Fibroblast of mammary gland (primary cell): ENCODE data around the gene SKAP1.

Experiments used
- DNase-seq: peaks from one replicate; pipeline ENCODE4 v3.0.0-alpha.2; 2010; ENCODE audit warnings: low read depth
- H3K4me3 ChIP-seq: 2 replicates; pipeline ENCODE4 v1.5.1; 2011; ENCODE audit warnings: low read depth, mild to moderate bottlenecking, low read length, moderate library complexity; ENCODE audit not compliant: control insufficient read depth
- TF ChIP-seq, protein P1 (sequence below): conservative IDR thresholded peaks from 2 replicates; pipeline ENCODE4 v1.5.1; 2011; ENCODE audit warnings: low read depth, low read length, inconsistent platforms; ENCODE audit not compliant: control insufficient read depth, insufficient read depth

SKAP1 gene

DNA sequence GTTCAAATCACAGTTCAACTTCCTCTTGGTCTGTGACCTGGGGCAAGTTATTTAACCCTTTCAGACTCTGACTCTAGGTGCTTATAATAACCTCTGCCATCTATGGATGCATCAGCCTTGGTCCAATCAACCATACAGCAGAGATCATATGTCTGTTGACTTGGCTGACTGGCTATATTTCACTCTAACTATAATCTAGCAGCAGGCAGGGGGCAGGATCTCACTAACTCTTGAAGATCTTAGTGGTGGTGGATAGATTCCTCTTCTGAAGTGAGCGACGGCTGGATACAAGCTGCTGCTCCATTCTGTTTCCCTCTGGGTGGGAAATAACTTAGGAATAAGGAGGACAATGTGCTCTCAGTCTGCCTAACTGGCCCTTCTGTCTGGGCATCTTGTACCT lies 146.6 kb downstream of the SKAP1 start:
- no peak for DNase-seq
- TF ChIP-seq, protein P1, sequence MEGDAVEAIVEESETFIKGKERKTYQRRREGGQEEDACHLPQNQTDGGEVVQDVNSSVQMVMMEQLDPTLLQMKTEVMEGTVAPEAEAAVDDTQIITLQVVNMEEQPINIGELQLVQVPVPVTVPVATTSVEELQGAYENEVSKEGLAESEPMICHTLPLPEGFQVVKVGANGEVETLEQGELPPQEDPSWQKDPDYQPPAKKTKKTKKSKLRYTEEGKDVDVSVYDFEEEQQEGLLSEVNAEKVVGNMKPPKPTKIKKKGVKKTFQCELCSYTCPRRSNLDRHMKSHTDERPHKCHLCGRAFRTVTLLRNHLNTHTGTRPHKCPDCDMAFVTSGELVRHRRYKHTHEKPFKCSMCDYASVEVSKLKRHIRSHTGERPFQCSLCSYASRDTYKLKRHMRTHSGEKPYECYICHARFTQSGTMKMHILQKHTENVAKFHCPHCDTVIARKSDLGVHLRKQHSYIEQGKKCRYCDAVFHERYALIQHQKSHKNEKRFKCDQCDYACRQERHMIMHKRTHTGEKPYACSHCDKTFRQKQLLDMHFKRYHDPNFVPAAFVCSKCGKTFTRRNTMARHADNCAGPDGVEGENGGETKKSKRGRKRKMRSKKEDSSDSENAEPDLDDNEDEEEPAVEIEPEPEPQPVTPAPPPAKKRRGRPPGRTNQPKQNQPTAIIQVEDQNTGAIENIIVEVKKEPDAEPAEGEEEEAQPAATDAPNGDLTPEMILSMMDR: no peak
- no peak overlapping the region for H3K4me3 ChIP-seq

DNA sequence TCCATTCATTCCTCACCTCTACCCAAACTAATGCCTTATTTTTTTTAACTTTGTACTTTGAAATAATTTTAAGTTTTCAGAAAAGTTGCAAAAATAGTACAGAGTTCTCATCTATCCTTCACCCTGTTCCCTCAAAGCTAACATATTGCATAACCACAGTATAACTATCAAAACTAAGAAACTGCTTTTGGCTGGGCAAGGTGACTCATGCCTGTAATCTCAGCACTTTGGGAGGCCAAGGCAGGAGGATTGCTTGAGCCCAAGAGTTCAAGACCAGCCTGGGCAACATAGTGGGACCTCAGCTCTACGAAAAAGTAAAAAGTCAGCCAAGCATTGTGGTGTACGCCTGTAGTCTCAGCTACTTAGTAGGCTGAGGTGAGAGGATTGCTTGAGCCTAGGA lies 147.7 kb downstream of the SKAP1 start:
- H3K4me3 ChIP-seq: no peak overlapping the region
- no peak for DNase-seq
- TF ChIP-seq, protein P1: no peak

DNA sequence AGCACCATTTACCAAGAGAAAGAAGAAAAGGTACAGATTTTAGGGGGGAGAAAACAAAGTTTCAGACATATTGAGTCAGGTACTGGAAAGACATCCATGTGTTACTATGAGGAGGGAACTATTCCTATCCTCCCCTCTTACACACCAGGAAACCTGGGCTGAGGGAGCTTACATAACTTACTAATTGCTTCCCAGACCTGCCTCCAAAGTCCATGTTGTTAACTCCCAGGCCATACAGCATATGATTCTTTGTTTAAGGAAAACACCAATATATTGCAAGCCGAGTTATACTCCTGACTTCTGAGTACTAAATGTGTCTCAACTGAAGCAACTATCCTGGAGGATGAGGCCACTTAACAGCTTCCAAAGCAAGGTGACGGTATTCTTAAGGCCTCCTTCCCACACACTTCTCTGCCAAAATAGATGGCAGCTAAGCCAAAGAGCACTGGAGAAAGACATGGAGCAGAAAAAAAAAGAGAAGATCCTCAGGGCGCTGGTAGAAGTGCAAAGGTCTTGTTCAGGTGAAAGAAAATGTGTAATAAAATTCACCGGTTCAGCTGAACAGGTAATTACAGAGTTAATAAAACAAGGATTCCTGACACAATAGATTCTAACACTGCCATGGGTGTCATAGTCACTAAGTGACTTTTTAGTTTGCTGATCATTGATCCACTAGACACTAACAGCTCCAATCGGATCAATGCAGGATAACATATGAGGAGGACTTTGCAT lies 151.1 kb downstream of the SKAP1 start:
- H3K4me3 ChIP-seq: no peak overlapping the region
- no peak for DNase-seq
- TF ChIP-seq, protein P1: no peak

DNA sequence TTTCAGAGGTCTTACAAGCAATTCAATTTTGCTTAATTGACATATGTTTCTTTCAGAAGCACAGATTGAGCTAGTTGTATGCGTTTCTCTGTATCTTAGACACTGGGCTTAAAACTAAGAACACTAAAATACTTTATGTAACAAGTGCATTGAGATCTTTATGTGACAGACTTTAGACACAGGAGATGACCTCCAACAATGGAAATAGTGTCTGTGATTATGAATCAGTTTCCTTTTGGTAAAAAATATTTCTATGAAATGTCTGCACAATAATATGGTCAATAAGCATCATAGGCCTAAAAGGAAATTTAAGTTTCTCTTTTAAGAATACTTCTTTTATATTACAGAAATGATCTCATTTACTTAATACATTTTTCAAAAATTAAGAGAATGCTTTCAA lies 153.2 kb downstream of the SKAP1 start:
- DNase-seq: no peak
- TF ChIP-seq, protein P1: no peak
- no peak overlapping the region for H3K4me3 ChIP-seq

DNA sequence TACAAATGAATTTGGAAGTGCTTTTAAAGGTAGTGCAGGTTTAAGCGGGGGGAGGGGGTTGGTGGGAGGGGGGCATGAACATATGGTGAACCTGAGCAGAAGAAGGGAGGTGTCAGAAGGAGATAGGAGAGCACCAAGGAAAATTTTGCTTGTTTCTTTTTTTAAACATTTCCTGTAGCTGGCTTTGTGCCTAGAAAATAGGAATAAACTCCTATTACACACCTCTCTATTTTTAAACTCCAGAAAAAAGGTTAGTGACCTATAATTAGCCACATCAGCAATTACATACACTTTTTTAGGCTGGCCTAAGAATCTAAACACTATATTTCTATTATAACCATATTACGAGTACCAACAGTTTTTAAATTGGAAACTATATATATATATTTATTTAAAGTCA lies 159.1 kb downstream of the SKAP1 start:
- no peak for DNase-seq
- H3K4me3 ChIP-seq: no peak overlapping the region
- TF ChIP-seq, protein P1: no peak

DNA sequence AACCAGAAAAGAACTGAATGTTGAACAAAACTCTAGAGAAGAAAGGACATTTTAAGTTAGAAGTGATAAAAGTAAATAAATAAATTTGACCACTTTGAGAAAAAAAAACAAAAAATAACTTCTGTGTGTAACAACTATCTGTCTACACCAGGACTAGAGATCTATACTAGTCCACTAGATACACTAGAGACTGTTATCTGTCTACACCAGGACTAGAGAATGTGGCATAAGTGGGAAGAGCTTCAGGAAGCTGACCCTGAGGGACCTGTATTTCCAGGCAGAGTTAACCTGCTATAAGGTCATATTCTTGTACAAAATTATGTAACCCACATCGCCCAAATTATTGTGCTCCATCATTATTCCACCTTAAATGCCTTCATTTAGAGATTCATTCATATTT lies 160.8 kb downstream of the SKAP1 start:
- no peak for DNase-seq
- no peak overlapping the region for H3K4me3 ChIP-seq
- TF ChIP-seq, protein P1: no peak

DNA sequence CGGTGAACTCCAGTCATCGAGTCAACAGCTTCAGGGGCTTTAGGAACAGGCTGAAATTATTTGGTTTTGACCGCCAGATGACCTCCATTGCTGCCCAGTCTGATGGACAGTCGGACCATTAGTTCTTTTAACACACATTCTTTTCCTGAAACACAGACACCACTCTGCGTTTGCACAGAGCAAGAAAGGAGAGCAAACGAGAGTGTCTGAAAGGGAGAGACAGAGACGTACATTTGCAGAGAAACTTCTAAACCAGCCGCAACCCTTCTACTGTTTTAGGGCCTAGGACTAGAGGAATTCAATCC lies 166.3 kb downstream of the SKAP1 start:
- TF ChIP-seq, protein P1: no peak
- no peak for DNase-seq
- H3K4me3 ChIP-seq: no peak overlapping the region
